Jurkat, Clone E6-1 (cell line): ENCODE measurements around the gene TBC1D14.

Source experiments
- DNase-seq: peaks from one replicate; pipeline ENCODE4 v3.0.0-alpha.2; 2011; ENCODE audit warnings: low read depth, low spot score
- H3K4me3 ChIP-seq: 2 replicates; pipeline ENCODE4 v1.5.1; 2011; ENCODE audit warnings: mild to moderate bottlenecking, low read length, control low read depth, moderate library complexity

Gene TBC1D14

DNA sequence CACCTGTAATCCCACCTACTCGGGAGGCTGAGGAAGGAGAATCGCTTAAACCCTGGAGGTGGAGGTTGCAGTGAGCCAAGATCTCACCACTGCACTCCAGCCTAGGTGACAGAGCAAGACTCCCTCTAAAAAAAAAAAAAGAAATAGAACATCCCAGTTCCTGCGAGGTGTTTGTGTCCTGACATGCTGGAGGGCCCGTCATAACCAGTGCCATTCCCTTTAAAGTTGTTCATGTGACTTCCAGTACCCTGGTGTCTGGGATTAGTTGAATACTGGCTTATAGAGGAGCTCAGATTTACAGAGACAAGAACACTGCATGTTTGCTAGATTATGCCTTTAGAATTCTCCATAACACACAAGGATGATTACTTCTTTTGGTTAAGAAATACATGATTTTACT is 95.9 kb downstream of the TBC1D14 start:
- DNase-seq = no peak
- no peak overlapping the region for H3K4me3 ChIP-seq

GRCh38 chr4:7006411-7006810 is 96.8 kb downstream of the TBC1D14 start:
- DNase-seq = no peak
- no peak overlapping the region for H3K4me3 ChIP-seq

DNA sequence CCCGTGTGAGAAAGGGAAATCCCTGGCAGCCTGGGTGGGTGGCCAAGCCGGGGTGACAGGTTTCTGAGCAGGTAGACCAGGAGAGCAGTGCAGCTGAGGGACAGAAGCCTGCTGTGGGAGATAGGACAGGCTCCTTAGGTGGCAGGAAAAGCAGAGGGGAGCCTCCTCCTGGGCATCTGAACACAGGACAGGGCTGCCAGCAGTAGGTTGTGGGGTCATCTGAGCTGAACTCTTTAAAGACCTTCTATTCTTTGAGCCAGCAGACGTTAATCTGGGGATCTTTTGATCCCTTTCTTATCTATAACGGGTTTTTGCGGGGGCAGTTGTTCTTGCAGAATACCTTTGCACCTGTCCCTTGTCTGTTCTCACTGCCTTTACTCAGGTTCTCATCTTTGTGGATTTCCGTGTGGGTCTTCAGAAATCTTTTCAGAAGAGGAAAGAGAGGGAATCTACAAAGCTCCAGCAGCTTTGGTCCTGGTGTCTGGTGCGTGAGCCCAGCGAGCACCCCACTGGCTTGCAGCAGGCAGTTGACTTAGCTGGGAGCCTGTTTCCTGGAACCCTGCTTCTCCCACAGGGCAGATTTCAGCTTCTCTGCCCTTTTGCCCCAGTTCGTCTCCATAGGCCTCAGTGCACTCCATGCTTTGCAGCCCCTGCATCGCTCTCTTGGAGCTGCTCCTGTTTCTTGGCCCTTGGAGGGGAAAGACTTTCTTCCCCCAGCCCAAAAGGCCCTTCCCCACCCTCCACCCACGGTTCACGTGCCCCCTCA is 97.7 kb downstream of the TBC1D14 start:
- DNase-seq = no peak
- no peak overlapping the region for H3K4me3 ChIP-seq

- H3K4me3 ChIP-seq = no peak overlapping the region
- DNase-seq = no peak
Observed at GRCh38 chr4:7007944-7008343, 98.3 kb downstream of the TBC1D14 start.

DNA sequence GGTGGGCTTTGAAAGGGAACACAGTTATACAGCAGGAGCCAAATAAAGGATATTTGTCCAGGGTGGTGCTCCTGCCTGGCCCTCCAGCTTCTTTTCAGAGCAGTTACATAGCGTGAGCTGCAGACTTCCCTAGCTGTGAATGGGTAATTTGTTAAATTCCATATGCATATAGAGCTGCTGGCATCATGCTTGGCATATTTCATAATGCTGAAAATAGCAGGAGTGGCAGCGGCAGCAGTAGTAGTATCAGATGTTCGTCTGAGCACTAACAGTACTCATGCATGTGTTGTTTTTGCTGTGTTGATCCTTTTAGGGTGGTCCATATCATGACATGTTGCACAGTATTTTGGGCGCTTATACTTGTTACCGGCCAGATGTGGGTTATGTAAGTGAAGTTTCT is 99.9 kb downstream of the TBC1D14 start:
- H3K4me3 ChIP-seq = no peak overlapping the region
- no peak for DNase-seq

DNA sequence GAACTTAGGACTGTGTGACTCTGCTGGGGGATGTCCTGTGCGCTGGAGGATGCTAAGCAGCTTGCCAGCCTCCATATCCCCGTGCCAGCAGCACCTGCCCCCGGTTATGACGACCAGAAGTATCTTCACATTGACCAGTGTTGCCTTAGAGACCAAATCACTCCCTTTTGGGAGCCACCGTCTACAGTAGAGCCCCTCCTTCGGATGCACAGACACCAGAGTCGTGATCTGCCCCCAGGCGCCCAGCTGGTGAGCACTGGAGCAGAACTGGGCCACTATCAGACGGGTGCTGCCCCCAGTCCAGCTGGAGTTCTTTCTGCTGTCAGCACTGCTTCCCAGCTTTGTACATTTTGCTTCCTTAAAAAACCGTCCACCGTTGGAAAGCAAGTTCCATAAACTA is 103.5 kb downstream of the TBC1D14 start:
- H3K4me3 ChIP-seq = no peak overlapping the region
- DNase-seq = no peak

DNA sequence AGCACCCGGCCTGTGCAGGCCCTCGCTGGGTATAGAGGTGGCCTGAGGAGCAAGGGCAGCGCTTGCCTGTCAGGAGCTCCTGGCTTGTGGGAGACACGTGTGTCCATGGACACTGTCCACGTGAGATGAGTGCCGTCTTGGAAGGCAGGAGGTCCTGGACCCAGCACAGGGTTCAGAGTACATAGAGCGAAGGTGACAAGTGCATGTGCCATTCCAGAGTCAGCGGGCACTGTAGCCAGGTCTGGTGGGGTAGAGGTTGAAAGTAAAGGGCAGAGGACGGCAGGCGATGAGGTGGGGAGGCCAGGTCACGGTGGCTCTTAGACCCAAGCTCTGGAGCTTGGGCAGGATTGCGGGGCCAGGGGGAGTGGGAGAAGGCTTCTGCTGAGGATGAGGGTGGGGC is 105.2 kb downstream of the TBC1D14 start:
- no peak for DNase-seq
- H3K4me3 ChIP-seq = no peak overlapping the region

DNA sequence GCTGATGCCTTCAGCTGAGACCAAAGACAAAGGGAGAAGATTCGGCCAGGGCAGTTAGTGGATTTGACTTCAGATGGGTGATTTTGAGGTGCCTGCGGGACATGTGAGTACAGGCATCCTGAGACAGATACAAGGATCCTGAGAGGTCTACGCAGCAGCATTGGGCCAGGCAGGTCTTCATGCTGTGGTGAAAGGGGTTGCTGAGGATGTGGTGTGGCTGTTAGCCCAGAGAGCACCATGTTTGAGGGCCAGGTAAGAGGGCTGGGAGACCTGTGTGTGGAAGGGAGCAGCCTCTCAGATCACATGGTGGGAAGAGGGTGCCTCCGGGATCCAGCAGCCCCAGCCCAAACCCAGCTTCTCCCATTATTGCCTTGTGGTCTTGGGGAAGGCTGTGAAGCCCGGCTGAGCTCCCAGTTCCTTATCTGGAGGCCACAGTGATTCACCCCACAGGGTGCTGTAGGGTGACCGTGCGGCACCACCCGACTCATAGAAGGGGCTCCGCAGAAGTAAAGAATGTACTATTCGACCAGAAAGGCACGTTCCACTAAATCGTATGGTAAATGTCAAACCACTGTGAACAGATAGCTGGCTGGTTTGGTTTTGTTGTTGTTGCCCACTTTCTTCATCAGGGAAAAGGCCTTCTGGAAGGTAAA is 105.9 kb downstream of the TBC1D14 start:
- no peak for DNase-seq
- no peak overlapping the region for H3K4me3 ChIP-seq

DNA sequence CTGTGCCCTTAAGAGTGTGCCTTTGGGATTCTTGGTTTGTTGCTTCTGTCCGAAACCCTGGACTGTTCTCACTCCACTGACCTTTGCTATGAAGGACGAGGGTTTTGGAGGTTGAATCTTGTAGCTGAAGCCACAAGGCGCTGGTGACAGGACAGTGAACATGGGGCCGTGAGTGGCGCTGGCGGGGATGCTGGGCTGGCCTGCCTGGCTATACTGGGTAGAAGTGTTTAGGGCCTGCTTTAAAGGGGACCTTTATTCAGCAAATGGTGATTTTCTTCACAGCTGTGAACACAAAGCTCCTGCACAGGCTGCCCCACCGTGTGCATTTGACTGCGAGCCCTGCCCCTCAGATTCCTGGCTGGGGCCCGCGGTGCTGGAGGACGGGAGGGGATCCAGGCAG is 106.5 kb downstream of the TBC1D14 start:
- no peak overlapping the region for H3K4me3 ChIP-seq
- DNase-seq = no peak

GRCh38 chr4:7016512-7016911 is 106.9 kb downstream of the TBC1D14 start:
- H3K4me3 ChIP-seq = no peak overlapping the region
- no peak for DNase-seq

GRCh38 chr4:7017446-7018048 is 107.9 kb downstream of the TBC1D14 start:
- DNase-seq = no peak
- no peak overlapping the region for H3K4me3 ChIP-seq

DNA sequence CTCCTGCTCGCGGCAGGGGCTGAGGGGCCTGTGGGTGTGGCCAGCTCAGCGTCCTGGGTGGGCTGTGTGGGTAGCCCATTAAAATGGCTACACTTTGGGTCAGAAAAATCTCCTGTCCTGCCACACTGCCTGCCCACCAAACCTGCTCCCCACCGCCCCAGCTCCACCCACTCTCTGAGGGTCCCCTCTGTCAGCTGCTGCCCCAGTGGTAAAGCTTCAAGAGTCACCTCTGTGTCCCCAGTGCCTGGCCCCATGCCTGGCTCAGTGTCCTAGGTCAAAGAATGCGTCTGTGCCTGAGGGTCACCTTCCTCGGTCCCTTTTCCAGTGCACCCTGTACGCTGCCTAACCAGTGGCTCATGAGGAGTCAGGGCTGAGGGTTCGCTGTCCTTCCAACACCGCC is 108.7 kb downstream of the TBC1D14 start:
- no peak overlapping the region for H3K4me3 ChIP-seq
- DNase-seq = no peak

DNA sequence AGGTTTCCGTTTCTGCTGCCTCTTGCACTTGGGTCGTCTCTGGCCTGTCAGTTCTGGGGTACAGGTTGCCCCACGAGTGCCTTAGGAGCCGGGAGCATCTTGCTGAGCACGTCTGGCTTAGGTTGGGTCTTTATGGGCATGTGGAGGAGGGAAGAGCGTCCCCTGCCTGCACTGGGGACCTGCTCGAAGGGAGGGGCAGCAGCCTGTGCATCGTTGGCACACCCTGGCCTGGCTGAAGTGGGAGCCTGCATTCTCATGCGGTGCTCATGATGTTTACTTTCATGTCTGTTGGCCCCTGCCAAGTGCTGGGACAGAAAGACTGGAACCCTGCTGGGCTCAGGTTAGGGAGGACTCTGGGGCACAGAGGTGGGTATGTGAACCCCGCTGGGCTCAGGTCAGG is 109.7 kb downstream of the TBC1D14 start:
- no peak for DNase-seq
- H3K4me3 ChIP-seq = no peak overlapping the region

DNA sequence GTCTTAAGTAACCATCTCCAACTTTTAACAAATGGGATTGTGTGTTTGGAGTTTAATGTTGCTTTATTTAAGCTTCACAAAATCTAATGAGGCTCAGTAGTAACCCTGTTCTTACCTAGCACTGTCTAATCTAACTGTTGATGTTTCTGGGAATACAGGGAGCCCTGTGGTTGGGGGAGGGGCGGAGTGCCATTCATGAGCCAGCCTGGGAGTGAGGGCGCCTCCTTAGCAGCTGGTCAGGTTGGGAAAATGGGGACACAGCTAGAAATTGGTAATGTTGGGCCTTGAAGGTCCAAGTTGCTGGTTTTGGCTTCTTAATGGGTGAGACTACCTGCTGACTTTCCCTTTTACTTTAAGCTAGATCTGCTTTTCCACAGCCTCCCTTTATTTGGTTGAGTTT is 110.7 kb downstream of the TBC1D14 start:
- no peak for DNase-seq
- no peak overlapping the region for H3K4me3 ChIP-seq

DNA sequence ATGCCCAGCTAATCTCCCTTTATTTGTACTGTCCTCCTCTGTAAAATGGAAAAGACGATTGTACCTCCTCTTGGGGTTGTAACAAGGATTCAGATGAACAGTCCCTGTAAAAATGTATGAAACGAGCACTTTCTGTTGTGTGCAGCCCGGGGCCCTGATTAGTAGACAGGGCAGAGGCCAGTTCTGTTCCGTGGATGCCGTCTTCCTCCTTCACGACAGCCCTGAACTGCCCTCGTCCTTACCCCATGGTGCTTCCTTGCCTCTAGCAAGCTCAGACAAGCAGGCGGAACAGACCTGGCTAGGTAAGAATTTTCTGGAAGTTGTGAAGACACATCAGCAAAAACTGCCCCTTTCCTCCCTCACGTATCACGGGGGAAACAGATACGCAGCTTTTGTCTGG is 111.2 kb downstream of the TBC1D14 start:
- no peak for DNase-seq
- no peak overlapping the region for H3K4me3 ChIP-seq

- no peak for DNase-seq
- no peak overlapping the region for H3K4me3 ChIP-seq
Observed at GRCh38 chr4:7021355-7021754, 111.7 kb downstream of the TBC1D14 start.

DNA sequence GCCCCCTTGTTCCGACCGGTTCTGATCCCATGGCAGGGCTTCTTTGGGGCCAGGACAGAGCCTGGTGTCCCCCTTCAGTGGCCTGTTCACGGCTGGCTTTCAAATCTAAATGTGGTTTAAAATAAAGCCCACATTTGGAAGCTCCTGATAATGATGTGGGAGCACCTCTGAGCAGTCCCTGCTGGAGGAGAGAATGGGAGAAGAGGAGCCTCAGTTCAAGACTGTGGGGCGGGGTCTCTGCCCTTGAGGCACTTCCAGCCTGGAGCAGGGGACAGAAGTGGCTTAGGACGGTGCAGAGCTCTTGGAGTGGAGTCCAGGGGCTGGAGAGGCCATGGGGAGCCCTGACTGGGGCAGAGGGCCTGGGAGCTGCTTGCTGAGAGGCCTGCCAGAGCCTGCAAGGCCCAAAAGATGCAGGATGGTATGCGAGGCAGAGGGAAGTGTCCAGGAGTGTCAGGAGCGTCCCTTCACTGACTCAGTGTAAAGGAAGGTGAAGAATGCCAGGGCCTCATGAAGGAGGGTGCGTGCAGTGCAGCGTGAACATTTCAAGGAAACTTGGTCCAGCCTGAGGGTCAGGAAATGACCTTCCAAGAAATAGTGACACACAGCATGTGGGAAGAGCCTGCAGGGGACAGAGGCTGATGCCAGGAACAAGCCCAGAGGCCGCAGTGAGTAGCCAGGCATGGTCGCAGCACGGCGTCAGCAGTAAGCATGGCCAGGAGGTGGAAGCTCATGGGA is 112.5 kb downstream of the TBC1D14 start:
- DNase-seq = no peak
- H3K4me3 ChIP-seq = no peak overlapping the region

DNA sequence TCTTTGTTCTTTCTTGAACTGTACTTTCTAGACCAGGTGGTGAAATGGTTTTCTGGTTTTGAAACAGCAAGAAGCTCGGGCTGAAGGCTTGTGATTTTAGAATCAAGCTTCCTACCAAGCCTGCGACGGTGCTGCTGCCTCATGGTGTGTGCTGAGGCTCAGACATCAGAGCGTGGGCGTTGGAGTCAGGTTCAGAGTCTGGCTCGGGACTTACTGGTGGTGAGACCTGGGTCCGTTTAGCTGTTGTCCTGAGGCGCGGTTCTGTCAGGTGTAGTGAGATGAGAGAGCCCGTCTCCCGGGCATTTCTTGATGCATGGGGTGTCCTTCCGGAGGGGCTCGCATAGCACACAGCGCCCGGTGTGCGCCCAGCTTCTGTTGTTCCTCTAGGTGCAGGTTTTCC is 113.9 kb downstream of the TBC1D14 start:
- no peak for DNase-seq
- no peak overlapping the region for H3K4me3 ChIP-seq

DNA sequence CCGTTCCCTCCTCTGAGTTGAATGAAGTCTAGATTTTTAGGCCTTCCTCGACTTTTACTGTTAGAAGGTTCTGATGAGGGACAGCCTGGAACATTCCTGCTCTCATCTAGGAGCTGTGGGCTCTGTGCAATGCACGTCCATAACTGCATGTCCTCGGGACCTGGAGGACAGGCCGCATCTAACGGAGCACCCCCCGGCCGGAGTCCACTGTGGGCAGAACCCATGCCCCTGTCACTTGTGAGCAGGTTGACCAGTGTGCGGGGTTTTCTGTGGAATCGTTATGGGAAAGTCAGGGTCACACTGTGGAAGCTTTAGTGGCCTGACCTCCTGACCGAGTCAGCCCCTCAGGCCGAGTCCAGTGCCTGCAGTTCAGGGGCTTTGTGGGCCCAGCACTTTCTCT is 114.3 kb downstream of the TBC1D14 start:
- no peak overlapping the region for H3K4me3 ChIP-seq
- DNase-seq = no peak

DNA sequence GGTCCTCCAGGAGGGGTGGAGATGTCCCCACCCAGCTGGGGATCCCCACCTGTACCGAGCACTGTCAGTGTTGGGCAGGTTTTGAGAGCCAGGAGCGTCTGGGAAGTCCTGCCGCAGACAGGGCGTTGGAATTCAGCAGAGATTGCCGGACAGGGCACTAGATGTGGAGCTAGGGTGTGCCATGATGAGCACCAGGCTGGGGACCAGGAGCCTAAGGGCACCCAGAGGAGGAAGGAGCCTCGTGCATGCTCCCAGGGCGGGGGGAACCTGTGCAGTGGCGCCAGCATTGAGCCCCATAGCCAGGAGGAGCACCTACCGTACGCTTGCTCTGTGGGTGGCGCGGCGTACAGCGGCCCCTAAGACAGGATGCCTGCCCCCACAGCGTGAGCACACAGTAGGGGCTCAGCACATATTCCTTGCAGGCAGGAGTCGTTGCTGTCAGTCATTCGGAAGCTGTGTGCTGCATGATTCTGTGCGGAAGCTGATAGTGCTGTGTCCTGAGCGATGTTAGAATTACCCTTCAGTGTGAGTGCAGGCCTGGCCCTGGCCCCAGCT is 114.8 kb downstream of the TBC1D14 start:
- no peak overlapping the region for H3K4me3 ChIP-seq
- DNase-seq = no peak
